ENCODE measurements around the gene ZNF536. TPM values are rescaled to one million over a fixed set of nuclear protein-coding genes. Genes with fewer than 3 reads are reported as not detected.

ZNF536 gene
- total and polyA plus RNA-seq, 2 of the 13 experiments (the other 11 are each of a cell fraction or from before 2014, with no cell fraction given): not detected

DNA sequence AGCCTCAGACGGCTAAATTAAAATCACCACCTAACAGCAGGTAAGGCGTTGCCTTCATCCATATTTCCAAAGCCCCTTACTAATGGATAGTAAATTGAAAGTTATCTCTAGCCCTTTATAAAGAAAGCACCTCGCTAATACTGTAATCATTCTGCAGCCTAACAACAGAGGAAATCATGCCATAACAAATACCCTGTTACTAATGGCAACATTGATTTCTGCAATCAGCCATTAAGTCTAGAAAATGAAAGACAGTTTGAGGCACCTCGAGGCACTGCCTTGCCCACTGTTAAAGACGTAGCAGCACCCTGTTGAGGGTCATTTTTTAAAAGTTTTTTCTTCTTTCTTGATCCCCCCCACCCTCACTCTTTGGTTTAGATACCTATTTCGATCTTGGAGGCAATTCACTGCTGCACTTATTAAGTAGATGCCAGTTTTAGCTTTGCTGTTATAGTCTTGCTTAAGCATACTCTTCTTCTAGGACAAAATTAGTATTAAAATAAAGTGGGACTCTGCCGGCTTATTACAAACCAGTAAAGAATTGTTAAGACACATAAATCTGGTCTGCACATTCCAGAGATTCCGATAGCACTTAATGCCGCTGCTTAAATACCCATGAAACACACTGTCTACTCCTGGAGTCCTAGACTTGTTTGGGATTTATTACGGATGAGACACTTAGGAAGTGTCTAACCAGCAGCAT, 74.8 kb downstream of the ZNF536 start:
- no peak overlapping the region for H3K9ac ChIP-seq (ENCODE audit: insufficient read depth, low read depth, low read length)
- no peak overlapping the region for H3K27ac ChIP-seq (ENCODE audit: extremely low read length, insufficient read depth, low read length)
- BruUV-seq (replicated peaks): no TSS peak
- no peaks in the 10 kb centered on the region for H3K9me3 ChIP-seq (ENCODE audit: low read length)
- ChIA-PET POLR2A (no interaction called here), CTCF (ENCODE audit: low intra/inter-chr PET ratio, low total read pairs) (no interaction called here)
- H4K20me1 ChIP-seq (ENCODE audit: insufficient read depth, low read length): no peaks in the 10 kb centered on the region
- no peaks in the 10 kb centered on the region for H3K4me1 ChIP-seq (ENCODE audit: insufficient read depth, low read length)
- no peak for DNase-seq (ENCODE audit: low spot score)
- no peak for ATAC-seq
- H3K36me3 ChIP-seq (replicated peaks in 1 of 2; ENCODE audit: control insufficient read depth in 1 of 2, insufficient read depth in 2 of 2, low read length in 2 of 2): no peaks in the 10 kb centered on the region
- no peak for FAIRE-seq
- no peak overlapping the region for H3K4me3 ChIP-seq (replicated peaks in 1 of 3; ENCODE audit: insufficient read depth in 1 of 3, low read depth in 2 of 3, low read length in 3 of 3)
- intact Hi-C loops (cut with micrococcal nuclease; ENCODE audit: unreplicated experiment): no loop called here
- no peaks in the 10 kb centered on the region for H3K79me2 ChIP-seq (ENCODE audit: insufficient read depth, low read length)
- in situ Hi-C loops (cut with HindIII; ENCODE audit: extremely low pct_ligation_motif_present, low pct_unique_long_range_greater_than_20kb): no loop called here
- H3K4me2 ChIP-seq (ENCODE audit: low read depth, low read length): no peak overlapping the region
- WGBS (ENCODE audit: low lambda C conversion rate): 20% methylated on average over 10 of the region's 10 CpGs
- H2AFZ ChIP-seq (ENCODE audit: low read length): no peak overlapping the region
- TF ChIP-seq, protein P1, sequence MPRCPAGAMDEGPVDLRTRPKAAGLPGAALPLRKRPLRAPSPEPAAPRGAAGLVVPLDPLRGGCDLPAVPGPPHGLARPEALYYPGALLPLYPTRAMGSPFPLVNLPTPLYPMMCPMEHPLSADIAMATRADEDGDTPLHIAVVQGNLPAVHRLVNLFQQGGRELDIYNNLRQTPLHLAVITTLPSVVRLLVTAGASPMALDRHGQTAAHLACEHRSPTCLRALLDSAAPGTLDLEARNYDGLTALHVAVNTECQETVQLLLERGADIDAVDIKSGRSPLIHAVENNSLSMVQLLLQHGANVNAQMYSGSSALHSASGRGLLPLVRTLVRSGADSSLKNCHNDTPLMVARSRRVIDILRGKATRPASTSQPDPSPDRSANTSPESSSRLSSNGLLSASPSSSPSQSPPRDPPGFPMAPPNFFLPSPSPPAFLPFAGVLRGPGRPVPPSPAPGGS (CRISPR knock-in tag; IDR thresholded peaks at IDR 0.05): no peak
- TF ChIP-seq KLF9 (CRISPR knock-in tag; IDR thresholded peaks at IDR 0.05; ENCODE audit: low read depth) (no peak), FOXC1 (CRISPR knock-in tag; IDR thresholded peaks at IDR 0.05; ENCODE audit: borderline replicate concordance) (no peak), GZF1 (CRISPR knock-in tag; IDR thresholded peaks at IDR 0.05) (no peak), ZNF484 (CRISPR knock-in tag; IDR thresholded peaks at IDR 0.05; ENCODE audit: borderline replicate concordance, low read depth) (no peak)
- peaks cover 0 to 35% of the 10 kb centered on the region in 2 experiments; a peak in 3 of 5 replicates for H3K27me3 ChIP-seq (ENCODE audit: control insufficient read depth in 1 of 2, insufficient read depth in 2 of 2, low read length in 2 of 2)

DNA sequence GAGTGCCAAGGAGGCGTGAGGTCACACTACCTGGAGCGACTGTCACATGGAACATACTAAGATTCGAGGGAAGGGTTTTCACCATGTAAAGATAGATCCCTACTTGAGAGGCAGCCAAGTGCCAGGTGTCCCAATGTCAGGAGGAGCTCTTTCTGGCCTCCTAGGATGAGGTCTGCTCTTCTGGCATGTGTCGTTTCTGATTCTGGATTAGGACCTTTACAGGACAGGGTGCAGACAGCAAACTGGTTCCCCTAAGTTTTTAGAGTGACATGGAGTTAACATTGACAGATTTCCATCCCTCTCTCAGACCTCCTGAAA, 75.3 kb downstream of the ZNF536 start:
- no peak for FAIRE-seq
- no TSS peak for BruUV-seq (replicated peaks)
- 0% methylated on average over 1 of the region's 4 CpGs for WGBS (ENCODE audit: low lambda C conversion rate)

More for the DNA sequence above, 75.3 kb downstream of the ZNF536 start:
- Histone ChIP-seq H3K79me2 (ENCODE audit: insufficient read depth, low read length) (no peaks in the 10 kb centered on the region), H3K4me3 (replicated peaks in 1 of 3; ENCODE audit: insufficient read depth in 1 of 3, low read depth in 2 of 3, low read length in 3 of 3) (no peak overlapping the region), H3K27ac (ENCODE audit: extremely low read length, insufficient read depth, low read length) (no peak overlapping the region), H3K9ac (ENCODE audit: insufficient read depth, low read depth, low read length) (no peak overlapping the region), H3K9me3 (ENCODE audit: low read length) (no peaks in the 10 kb centered on the region), H3K27me3 (ENCODE audit: control insufficient read depth in 1 of 2, insufficient read depth in 2 of 2, low read length in 2 of 2) (peaks cover 0 to 35% of the 10 kb centered on the region in 2 experiments; a peak in 3 of 5 replicates), H4K20me1 (ENCODE audit: insufficient read depth, low read length) (no peaks in the 10 kb centered on the region), H2AFZ (ENCODE audit: low read length) (no peak overlapping the region), H3K36me3 (replicated peaks in 1 of 2; ENCODE audit: control insufficient read depth in 1 of 2, insufficient read depth in 2 of 2, low read length in 2 of 2) (no peaks in the 10 kb centered on the region), H3K4me1 (ENCODE audit: insufficient read depth, low read length) (no peaks in the 10 kb centered on the region), H3K4me2 (ENCODE audit: low read depth, low read length) (no peak overlapping the region)
- no peak for DNase-seq (ENCODE audit: low spot score)
- no peak for ATAC-seq
- ChIA-PET POLR2A (no interaction called here), CTCF (ENCODE audit: low intra/inter-chr PET ratio, low total read pairs) (no interaction called here)
- TF ChIP-seq SMARCE1 (IDR thresholded peaks at IDR 0.05; ENCODE audit: borderline replicate concordance) (no peak), REXO4 (CRISPR knock-in tag; IDR thresholded peaks at IDR 0.05; ENCODE audit: borderline replicate concordance) (no peak), XBP1 (CRISPR knock-in tag; IDR thresholded peaks at IDR 0.05) (no peak), SPEN (CRISPR knock-in tag; IDR thresholded peaks at IDR 0.05; ENCODE audit: low read depth) (no peak), CAMTA2 (CRISPR knock-in tag; IDR thresholded peaks at IDR 0.05; ENCODE audit: borderline replicate concordance) (no peak), SOX5 (CRISPR knock-in tag; IDR thresholded peaks at IDR 0.05; ENCODE audit: borderline replicate concordance) (no peak), ZNF839 (CRISPR knock-in tag; IDR thresholded peaks at IDR 0.05; ENCODE audit: borderline replicate concordance) (no peak), FOXK1 (CRISPR knock-in tag; IDR thresholded peaks at IDR 0.05; ENCODE audit: borderline replicate concordance, low read depth) (no peak)
- TF ChIP-seq, protein P2, sequence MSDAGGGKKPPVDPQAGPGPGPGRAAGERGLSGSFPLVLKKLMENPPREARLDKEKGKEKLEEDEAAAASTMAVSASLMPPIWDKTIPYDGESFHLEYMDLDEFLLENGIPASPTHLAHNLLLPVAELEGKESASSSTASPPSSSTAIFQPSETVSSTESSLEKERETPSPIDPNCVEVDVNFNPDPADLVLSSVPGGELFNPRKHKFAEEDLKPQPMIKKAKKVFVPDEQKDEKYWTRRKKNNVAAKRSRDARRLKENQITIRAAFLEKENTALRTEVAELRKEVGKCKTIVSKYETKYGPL (CRISPR knock-in tag; IDR thresholded peaks at IDR 0.05): no peak
- in situ Hi-C loops (cut with HindIII; ENCODE audit: extremely low pct_ligation_motif_present, low pct_unique_long_range_greater_than_20kb) (no loop called here), intact Hi-C loops (cut with micrococcal nuclease; ENCODE audit: unreplicated experiment) (no loop called here)
